Glomerular endothelial cell (primary cell): ENCODE measurements around the gene FKBP1B. TPM values are rescaled to one million over a fixed set of nuclear protein-coding genes. Genes with fewer than 3 reads are reported as not detected.
"Not testable (repeated sequence)": the region's sequence is repeated elsewhere in the genome, so short reads cannot be mapped to it uniquely, and the experiment has no call there.

Experiments used
- DNase-seq: peaks from one replicate; pipeline ENCODE4 v3.0.0-alpha.2; 2011; ENCODE audit warnings: low read depth, low spot score; ENCODE audit errors: extremely low read depth
- total RNA-seq: library from RNA; depleted of rRNA; stranded (reverse); fragments of >200 nt; gene quantifications from 2 replicates; pipeline ENCODE4 v1.2.3, GENCODE V29; 2015

The FKBP1B gene
- 14.9 and 18.1 TPM in 2 replicates for total RNA-seq

DNA sequence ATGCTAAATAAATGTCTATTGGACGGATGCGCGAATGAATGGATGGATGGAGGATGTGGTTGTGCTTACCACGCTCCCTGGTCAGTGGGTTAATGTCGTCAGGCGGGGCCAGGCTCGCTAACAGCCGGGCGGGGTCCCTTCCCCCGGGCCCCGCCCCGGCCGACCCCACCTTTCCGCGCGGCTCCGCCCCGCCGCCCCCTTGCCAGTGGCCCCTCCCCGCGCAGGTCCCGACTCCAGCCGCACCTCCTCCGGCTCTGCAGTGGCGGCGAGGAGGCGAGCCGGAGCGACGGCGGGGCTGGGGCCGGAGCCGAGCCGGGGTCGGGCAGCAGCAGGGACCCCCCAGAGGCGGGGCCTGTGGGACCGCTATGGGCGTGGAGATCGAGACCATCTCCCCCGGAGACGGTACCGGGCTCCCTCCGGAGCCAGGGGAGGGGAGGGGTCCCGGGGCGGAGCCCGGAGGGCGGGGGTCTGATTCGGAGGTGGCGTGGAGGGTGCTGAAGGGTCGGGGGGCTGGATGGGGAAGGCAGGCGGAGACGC is at the start of gene FKBP1B:
FKBP1B (plus strand) TSS at position 257 of the 537 bp plus-strand sequence; CDS start at position 366, 109 bp downstream.
- DNase-seq, result no peak

DNA sequence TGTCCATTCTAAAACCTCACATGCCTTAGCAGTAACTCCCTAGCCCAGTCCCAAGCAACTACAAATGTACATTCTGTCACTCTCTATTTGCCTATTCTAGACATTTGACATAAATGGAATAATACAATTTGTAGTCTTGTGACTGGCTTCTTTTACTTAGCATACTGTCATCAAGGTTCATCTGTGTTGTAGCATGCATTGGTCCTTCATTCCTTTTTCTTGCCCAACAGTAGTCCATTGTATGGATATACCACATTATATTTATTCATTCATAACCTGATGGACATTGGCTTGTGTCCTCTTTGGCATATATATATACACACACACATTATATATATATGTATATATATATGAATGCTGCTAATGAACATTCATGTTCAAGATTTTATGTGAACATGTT is 41.8 kb upstream of the FKBP1B start:
- DNase-seq, result no peak

DNA sequence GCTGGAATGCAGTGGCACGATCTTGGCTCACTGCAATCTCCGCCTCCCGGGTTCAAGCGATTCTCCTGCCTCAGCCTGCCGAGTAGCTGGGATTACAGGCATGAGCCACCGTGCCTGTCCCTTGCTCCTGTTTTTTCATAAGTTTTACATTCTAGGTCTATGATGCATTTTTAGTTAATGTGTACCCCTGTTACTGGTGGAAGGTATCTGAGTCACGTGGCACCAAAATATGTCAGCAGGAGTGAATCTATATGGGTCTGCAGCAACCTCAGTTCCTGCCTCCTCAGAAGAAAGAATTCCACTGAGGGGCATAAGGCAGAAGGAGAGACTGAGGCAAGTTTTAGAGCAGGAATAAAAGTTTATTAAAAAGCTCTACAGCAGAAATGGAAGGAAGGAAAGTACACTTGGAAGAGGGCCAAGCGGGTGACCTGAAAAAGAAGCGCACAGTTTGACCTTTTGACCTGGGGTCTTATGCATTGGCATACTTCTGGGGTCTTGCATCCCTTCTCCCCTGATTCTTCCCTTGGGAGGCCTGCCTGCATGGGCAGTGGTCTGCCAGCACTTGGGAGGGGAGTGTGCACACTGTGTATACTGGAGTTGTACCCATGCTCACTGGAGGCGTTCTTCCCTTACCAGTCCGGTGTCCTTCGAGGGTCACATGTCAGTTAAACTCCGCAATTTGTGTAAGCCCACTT is 40.7 kb upstream of the FKBP1B start:
- no peak for DNase-seq

DNA sequence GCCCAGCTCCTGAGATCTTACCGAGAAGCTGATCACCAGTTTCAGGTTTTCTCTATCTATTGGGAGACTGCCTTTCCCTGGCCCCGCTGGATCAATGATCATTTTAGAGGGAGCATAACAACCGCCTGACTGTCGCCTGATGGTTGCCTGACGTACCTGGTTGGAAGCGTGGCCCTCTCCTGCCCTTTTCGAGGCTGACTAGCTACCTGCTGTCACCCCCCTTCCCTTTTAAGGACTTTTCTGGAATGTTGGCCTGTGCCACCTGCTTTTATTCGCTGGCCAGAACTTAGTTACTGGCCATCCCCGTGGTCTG is 40.2 kb upstream of the FKBP1B start:
- no peak for DNase-seq

DNA sequence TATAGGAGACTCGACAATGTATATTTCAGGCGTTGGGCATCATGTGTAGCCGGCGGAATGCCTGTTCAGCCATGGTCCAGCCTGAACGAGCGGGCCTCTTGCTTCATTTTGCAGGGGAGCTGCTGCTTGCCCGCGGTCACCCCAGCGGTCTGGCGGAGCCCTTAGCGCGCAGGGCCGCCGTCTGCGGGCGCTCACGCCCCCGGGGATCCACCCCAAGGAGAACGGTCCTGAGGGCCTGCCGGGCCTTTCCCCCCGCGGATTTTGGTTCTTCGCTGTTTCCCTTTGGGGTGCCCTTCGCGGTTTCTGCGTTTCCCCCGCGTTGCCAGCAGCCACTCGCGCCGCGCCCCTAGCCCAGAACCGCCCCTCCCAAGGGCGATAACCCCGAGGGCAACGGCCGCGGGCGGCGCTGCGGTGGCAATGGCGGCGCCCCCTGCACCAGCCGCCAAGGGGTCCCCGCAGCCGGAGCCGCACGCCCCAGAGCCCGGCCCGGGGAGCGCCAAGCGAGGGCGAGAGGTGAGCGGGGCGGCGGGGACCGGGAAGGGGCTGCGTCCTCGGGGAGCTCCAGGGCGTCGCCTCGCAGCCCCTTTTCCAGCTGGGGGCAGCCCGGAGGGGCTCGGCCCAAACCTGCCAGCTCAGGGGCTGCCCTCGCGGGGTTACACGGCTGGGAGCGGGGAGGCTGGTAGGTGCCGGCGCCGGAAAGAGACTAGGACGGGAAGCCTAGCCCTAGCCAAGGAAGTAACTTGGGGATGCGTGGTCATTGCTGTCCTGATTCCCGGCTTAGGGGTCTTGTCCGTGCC is 39.7 kb upstream of the FKBP1B start, which contains the start of gene MFSD2B:
MFSD2B (plus strand) TSS at position 406 of the 797 bp plus-strand sequence; CDS start at position 418, 12 bp downstream.
- no peak for DNase-seq

DNA sequence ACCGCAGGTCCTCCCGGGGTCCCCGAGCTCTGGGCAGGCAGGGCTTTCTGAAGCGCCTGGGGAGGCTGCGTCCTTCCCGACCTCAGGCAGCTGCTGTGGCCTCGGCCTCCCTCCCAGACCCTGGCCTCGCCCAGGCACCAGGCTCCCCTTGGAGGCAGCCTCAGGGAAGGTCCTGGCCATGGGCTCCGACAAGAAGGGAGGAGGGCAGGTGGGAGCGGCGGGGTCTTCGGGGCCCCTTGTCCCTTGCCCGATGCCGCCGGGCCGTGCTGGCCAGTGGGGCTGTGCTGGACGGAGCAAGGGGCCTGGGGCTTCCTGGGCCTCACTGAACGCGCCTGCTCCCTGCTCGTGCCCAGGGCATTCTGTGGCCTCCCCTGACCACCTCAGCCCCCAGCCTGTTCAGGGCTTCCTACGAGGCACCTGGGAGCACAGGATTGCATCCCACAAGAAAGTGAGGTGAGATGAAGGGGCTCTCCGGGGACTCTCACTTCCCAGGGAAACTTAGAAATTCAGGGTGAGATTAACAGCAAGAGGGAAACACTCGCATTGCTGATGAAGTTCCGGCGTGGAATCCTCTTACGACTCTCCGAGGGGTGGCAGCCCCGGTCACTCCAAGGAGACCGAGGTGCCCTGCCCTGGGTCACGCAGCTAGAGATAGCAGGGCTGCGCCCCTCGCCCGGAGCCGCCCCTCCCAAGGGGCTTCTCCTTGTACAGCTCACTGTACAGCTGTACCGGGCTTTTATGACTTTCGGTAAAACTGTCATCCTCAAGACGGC is 38.9 kb upstream of the FKBP1B start:
- DNase-seq, result no peak

DNA sequence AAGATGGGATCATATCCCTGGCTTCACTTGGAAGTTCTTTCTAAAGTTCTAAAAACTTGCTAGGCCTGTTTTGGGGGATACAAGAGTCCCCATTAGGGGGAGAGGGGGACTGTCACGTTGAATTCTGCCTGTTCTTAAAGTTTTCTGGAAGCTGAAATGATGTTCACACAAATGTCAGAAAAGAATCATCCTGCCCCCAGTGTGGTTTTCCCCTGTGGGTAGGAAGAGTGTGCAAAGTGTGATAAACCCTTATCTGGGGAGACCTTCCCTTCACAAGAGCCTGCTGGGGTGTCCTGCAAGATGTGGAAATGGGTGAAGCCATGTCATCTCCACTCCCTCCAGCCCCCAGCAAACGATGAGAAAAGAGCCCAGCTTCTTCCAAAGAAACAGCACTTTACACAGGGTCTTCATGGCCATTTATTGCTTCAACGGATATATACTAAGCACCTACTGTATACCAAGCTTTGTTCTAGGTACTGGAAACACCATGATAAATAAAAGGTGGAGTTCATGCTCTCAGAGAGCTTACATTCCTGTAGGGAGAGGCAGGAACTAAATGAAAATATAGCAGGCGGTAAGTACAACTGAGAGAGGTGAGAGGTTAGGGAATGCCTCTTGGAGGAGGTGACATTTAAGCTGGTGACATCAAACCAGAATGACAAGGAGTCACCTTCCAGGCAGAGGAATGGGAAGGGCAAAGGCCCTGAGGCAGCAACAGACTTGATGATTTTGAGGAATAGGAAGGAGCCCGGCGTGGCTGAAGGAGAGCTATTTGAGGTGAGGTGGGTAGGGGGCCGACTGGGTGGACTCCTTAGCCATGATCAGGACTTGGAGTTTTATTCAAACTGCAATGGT is 38.1 kb upstream of the FKBP1B start:
- no peak for DNase-seq

DNA sequence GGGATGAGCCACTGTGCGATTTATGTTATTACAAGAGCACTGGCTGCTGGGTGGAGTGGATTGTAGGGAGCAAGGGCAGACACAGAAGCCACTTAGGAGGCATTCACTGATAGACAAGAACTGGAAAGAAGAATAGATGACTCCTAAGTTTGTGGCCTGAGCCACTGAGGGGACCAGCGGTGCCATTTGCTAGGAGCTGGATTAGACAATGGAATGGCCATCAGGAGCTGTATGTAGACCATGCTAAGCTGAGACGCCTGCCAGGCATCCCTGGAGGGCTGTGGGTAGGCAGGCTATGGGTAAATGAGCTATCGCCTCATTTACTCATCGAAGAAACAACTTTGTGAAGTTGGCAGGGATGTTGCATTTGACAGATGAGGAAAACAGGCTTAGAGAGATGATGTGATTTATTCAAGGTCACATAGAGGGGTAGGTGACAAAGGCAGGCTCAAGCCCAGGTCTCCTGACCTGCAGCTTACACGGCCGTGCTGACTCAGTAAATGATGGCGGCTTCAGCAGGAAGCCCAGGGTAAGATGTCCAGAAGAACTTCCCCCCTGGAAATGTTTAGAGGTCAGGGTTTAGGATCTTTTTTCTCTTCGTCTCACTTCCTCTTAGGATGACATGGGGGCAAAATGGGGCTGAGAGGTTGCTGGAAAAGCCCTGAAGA is 36.9 kb upstream of the FKBP1B start:
- no peak for DNase-seq

DNA sequence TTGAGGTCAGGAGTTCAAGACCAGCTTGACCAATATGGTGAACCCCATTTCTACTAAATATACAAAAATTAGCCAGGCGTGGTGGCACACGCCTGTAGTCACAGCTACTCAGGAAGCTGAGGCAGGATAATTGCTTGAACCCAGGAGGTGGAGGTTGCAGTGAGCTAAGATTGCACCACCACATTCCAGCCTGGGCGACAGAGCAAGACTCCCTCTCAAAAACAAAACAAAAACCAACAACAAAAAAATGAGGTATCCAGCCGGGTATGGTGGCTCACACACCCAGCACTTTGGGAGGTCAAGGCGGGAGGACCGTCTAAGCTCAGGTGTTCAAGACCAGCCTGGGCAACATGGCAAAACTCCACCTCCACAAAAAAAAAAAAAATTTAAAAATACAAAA is 34.6 kb upstream of the FKBP1B start:
- DNase-seq, result not testable (repeated sequence)

DNA sequence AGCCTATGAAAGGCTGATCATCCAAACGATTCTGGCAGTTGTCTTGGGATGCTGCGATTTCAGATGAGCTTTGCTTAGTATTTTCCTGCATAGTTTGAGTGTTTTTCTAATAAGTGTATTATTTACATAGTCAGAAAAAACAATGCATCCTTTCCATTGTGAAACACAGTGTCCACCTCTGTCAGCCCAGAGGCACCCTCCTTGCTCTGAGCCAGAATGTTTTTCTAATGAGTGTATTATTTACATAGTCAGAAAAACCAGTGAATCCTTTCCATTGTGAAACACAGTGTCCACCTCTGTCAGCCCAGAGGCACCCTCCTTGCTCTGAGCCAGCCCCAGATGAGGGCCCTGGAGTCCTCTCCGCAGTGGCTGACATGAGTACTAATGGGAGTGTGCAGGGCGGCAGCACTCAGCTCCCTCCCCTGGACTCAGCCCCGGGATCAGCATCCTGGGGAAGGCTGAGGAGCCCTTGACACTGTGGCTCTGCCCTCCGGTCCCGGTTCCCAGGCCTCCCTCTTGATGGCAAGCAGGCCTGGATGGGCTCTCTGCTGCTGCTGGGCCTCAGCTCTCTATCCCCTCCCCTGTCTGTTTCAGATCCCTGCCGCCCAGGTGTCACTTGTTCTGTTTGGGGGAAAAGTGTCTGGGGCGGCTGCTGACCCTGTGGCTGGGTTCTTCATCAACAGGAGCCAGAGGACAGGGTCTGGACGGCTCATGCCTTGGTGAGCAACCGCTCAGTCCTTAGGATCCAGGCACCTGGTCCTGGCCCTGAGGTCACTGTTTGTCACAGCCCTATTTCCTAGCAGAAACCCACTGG is 33.8 kb upstream of the FKBP1B start:
- peak; percentile 39 for DNase-seq

DNA sequence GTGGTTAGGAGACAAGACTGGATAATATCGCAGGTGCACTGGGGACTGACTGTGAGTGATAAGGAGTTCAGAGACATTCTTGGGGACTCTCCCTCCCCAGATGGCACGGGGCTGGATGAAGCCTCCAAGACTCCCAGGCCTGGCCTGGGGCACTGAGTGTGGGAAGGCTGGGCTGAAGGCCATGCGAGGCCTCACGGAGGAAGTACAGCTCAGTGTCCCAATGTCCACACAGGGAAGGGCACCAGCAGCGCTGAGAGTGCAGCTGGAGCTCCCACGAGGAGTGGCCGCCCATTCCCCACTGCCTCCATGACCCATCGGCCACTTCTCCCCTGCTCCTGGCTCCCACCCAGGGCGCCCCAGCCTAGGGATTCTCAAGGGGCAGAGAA is 33.2 kb upstream of the FKBP1B start:
- DNase-seq, result no peak

DNA sequence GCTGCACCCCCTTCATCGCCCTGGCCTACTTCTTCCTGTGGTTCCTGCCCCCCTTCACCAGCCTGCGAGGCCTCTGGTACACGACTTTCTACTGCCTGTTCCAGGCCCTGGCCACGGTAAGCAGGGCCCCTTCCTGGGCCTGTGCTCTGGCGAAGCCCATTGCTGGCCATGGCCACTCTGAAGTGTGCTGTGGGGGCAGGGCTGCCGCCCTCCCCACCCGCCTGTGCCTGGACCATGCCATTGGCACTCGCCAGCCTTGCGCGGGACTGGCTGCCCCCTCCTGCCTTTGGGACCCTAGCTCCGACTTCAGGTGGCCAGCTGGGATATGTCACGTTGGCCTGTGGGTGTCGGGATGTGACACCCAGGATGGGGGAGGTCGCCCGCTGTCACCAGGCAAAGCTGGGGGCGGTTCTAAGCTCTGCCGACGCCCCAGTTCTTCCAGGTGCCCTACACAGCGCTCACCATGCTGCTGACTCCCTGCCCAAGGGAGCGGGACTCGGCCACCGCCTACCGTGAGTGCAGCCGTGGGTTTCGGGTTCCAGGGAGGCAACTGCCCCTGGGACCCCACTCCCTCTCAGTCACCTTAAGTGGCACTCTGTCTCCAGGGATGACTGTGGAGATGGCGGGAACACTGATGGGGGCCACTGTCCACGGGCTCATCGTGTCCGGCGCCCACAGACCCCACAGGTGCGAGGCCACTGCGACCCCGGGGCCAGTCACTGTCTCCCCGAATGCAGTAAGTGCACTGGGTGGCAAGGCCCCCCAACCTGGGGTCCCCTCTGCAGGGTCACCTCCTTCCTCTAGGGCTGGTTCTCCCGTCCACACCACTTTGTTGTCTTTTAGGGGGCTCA is 32.5 kb upstream of the FKBP1B start:
- DNase-seq, result no peak

DNA sequence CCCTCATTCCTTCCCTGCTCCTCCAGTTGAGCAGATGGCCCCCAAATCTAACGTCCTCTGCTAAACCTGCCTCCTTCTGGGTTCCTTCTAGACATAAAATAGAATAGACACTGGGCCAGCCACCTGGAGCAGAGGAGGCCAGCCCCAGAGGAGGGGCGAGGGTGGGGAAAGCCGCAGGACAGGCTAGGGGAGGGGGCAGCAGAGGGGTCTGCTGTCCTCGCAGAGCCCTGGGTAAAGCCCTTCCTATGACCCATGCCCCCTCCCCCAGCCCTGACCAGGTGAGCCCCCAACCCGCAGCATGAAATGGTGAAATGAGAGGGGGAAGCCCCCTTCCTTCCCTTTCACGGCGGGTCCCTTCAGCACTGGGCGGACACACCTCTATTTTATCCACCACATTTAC is 31.8 kb upstream of the FKBP1B start:
- no peak for DNase-seq

DNA sequence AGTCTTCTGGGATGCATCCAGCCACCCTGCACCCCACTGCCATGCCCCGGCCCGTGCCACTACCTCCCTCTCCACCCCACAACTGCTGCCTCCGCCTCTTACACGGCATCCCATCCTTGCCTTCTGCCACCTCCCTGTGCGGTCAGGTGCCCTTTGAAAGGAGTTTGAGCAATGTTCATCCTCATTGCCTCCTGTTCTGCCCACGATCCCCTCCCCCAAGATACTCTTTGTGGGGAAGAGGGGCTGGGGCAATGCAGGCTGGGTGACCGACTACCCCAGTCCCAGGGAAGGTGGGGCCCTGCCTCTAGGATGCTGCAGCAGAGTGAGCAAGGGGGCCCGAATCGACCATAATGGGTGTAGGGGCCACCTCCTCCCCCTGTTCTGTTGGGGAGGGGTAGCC is 31.3 kb upstream of the FKBP1B start:
- no peak for DNase-seq

DNA sequence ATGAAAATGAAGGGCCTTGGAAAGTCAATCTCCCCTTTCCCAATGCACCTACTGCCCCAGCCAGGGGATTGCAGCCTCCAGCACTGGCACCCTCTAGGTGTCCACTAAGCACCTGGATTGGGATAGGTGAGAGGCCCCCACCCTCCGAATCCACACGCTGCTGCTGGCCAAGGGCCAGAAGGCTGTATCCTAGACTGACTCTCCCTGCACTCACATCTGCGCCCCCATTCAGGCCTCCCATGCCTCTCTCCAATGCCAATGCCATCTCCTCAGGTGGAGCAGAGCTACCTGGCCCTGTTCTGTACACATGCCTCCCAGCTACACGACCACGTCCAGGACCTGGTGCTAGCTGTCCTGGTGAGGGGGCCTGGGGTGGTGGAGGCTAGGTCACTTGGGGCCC is 29.8 kb upstream of the FKBP1B start:
- DNase-seq, result no peak

DNA sequence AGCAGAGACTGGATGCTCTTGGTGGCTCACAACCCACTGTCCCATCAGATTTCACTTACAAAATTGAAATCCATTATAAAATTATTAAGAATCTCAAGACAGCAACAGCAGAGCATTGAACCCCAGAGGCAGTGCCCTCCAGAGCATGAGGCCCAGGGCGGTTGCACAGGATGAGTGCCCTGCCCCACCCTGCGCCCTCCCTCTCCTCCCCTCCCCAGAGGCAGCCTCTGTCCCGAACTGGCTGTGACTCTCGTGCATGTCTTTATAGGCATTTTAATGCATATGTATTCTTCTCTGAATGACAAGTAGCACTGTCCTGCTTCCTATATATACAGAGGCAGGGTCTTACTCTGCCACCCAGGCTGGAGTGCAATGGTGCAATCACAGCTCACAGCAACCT is 29.3 kb upstream of the FKBP1B start:
- no peak for DNase-seq

DNA sequence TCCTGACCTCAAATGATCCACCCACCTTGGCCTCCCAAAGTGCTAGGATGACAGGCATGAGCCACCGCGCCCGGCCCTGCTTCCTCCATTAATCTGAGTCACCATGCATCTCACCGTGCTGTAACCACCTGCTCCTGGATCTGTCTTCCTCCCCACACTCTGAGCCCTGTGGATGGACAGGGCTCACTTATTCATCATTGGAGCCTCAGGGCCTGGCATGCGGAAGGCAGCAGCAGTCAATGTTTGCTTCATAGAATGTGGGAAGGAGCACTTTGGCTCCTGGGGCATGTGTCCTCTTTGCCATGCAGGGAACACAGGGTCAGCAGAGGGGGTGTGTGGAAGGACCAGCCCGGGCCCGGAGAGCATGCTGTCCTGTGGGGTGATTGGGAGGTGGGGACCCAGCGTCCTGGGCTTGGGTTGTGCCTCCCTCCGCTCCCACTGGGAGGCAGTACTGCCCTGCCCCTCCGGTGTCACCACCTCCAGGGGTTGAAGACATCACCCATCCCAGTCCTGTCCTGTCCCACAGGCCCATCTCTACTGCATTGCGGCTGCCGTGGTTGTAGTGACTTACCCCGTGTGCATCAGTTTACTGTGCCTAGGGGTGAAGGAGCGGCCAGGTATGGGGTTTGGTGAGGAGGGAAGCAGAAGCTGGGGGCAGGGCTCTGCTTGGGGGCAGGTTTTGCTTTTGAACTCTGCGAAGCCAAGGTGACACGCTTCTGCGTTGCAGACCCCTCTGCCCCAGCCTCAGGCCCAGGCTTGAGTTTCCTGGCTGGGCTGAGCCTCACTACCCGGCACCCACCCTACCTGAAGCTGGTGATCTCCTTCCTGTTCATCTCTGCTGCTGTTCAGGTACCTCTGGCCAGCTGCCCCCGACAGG is 28.2 kb upstream of the FKBP1B start:
- no peak for DNase-seq
